H9 (cell line): ENCODE measurements around the gene NPR1. TPM values are rescaled to one million over a fixed set of nuclear protein-coding genes. Genes with fewer than 3 reads are reported as not detected.

Source experiments
- DNase-seq: peaks from one replicate; pipeline ENCODE4 v3.0.0-alpha.2; 2017
- H2AFZ ChIP-seq: one replicate; pipeline ENCODE4 v1.6.1; 2013; ENCODE audit warnings: mild to moderate bottlenecking, low read length, control low read depth, moderate library complexity
- H2AK5ac ChIP-seq: 2 replicates; pipeline ENCODE4 v1.6.1; 2013; ENCODE audit warnings: low read length, control low read depth, mixed read lengths; ENCODE audit not compliant: insufficient read length
- H2BK120ac ChIP-seq: one replicate; pipeline ENCODE4 v1.6.1; 2013; ENCODE audit warnings: low read depth, mild to moderate bottlenecking, low read length, control low read depth, inconsistent platforms; ENCODE audit not compliant: poor library complexity, severe bottlenecking
- H2BK12ac ChIP-seq: 2 replicates; pipeline ENCODE4 v1.6.1; 2013; ENCODE audit warnings: low read length, control low read depth, mixed read lengths, low read depth; ENCODE audit not compliant: insufficient read length
- H2BK15ac ChIP-seq: 2 replicates; pipeline ENCODE4 v1.6.1; 2013; ENCODE audit warnings: low read depth, low read length, control low read depth
- H2BK20ac ChIP-seq: one replicate; pipeline ENCODE4 v1.6.1; 2013; ENCODE audit warnings: low read depth, mild to moderate bottlenecking, low read length, control low read depth, inconsistent platforms; ENCODE audit not compliant: poor library complexity, severe bottlenecking
- H2BK5ac ChIP-seq: 2 replicates; pipeline ENCODE4 v1.6.1; 2013; ENCODE audit warnings: low read length, control low read depth, mixed read lengths; ENCODE audit not compliant: insufficient read length
- H3K14ac ChIP-seq: 2 replicates; pipeline ENCODE4 v1.6.1; 2013; ENCODE audit warnings: low read length, control low read depth; ENCODE audit not compliant: insufficient read depth
- H3K18ac ChIP-seq: 2 replicates; pipeline ENCODE4 v1.6.1; 2013; ENCODE audit warnings: low read depth, mild to moderate bottlenecking, mixed read lengths, low read length, control low read depth; ENCODE audit not compliant: insufficient read length
- H3K23ac ChIP-seq: 2 replicates; pipeline ENCODE4 v1.6.1; 2013; ENCODE audit warnings: low read length, control low read depth, mixed read lengths, low read depth; ENCODE audit not compliant: insufficient read length
- H3K23me2 ChIP-seq: 2 replicates; pipeline ENCODE4 v1.6.1; 2013; ENCODE audit warnings: low read depth, mild to moderate bottlenecking, mixed read lengths, low read length, control low read depth; ENCODE audit not compliant: insufficient read length, poor library complexity, severe bottlenecking
- H3K27ac ChIP-seq: 2 replicates; pipeline ENCODE4 v1.5.1; 2013; ENCODE audit warnings: low read length, control low read depth, mixed read lengths, low read depth; ENCODE audit not compliant: insufficient read length
- H3K27me3 ChIP-seq: 2 replicates; pipeline ENCODE4 v1.6.1; 2013; ENCODE audit warnings: low read length, control low read depth, inconsistent platforms; ENCODE audit not compliant: insufficient read depth
- H3K4ac ChIP-seq: 2 replicates; pipeline ENCODE4 v1.6.1; 2013; ENCODE audit warnings: low read depth, mild to moderate bottlenecking, control low read depth, inconsistent platforms, low read length, moderate library complexity
- H3K4me1 ChIP-seq: 2 replicates; pipeline ENCODE4 v1.6.1; 2013; ENCODE audit warnings: low read length, control low read depth, inconsistent platforms; ENCODE audit not compliant: insufficient read depth
- H3K4me2 ChIP-seq: 2 replicates; pipeline ENCODE4 v1.6.1; 2013; ENCODE audit warnings: low read length, control low read depth, mixed read lengths; ENCODE audit not compliant: insufficient read length, insufficient read depth
- H3K56ac ChIP-seq: 2 replicates; pipeline ENCODE4 v1.6.1; 2013; ENCODE audit warnings: low read depth, mild to moderate bottlenecking, mixed read lengths, low read length, control low read depth; ENCODE audit not compliant: insufficient read length
- H3K79me1 ChIP-seq: 2 replicates; pipeline ENCODE4 v1.6.1; 2013; ENCODE audit warnings: low read depth, mild to moderate bottlenecking, moderate library complexity, low read length, control low read depth, inconsistent platforms; ENCODE audit not compliant: insufficient read depth, poor library complexity, severe bottlenecking
- H3K79me2 ChIP-seq: 2 replicates; pipeline ENCODE4 v1.6.1; 2013; ENCODE audit warnings: low read length, control low read depth, inconsistent platforms; ENCODE audit not compliant: insufficient read depth
- H3K9ac ChIP-seq: 2 replicates; pipeline ENCODE4 v1.6.1; 2013; ENCODE audit warnings: low read length, control low read depth, mixed read lengths; ENCODE audit not compliant: insufficient read length; ENCODE audit errors: extremely low read depth
- H3K9me3 ChIP-seq: one replicate; pipeline ENCODE4 v1.6.1; 2013; ENCODE audit warnings: low read depth, low read length, inconsistent platforms; ENCODE audit not compliant: control insufficient read depth
- H3T11ph ChIP-seq: one replicate; pipeline ENCODE4 v1.6.1; 2013; ENCODE audit warnings: mild to moderate bottlenecking, low read length, control low read depth, inconsistent platforms
- H4K20me1 ChIP-seq: one replicate; pipeline ENCODE4 v1.6.1; 2013; ENCODE audit not compliant: control insufficient read depth, insufficient read length, insufficient read depth
- H4K5ac ChIP-seq: 2 replicates; pipeline ENCODE4 v1.6.1; 2013; ENCODE audit warnings: low read depth, mild to moderate bottlenecking, mixed read lengths, low read length, control low read depth; ENCODE audit not compliant: insufficient read length
- H4K8ac ChIP-seq: replicated peaks from 2 replicates; pipeline ENCODE4 v1.6.1; 2013; ENCODE audit warnings: low read length, control low read depth, mixed read lengths, low read depth; ENCODE audit not compliant: insufficient read length
- H4K91ac ChIP-seq: 2 replicates; pipeline ENCODE4 v1.6.1; 2013; ENCODE audit warnings: low read depth, mild to moderate bottlenecking, moderate library complexity, mixed read lengths, low read length, control low read depth; ENCODE audit not compliant: insufficient read length
- H3K27ac Mint-ChIP-seq, 3 experiments: 2 replicates in 2 of 3; 3 replicates in 1 of 3; pipeline ENCODE4 v1.8.0; 2020 to 2021; ENCODE audit warnings: mixed read lengths in 3 of 3, mild to moderate bottlenecking in 1 of 3, moderate library complexity in 1 of 3
- H3K27me3 Mint-ChIP-seq: 2 replicates; pipeline ENCODE4 v1.8.0; 2021; ENCODE audit warnings: low read depth, mild to moderate bottlenecking, moderate library complexity, mixed read lengths
- H3K36me3 Mint-ChIP-seq, 3 experiments: 2 replicates in 2 of 3; 3 replicates in 1 of 3; pipeline ENCODE4 v1.8.0; 2020 to 2021; ENCODE audit warnings: low read depth in 3 of 3, mixed read lengths in 3 of 3; ENCODE audit not compliant: insufficient read depth in 1 of 3
- H3K4me1 Mint-ChIP-seq, 2 experiments: 2 replicates each; pipeline ENCODE4 v1.8.0; 2020; ENCODE audit warnings: mixed read lengths in 2 of 2
- H3K4me3 Mint-ChIP-seq, 2 experiments: 2 replicates in 1 of 2; 3 replicates in 1 of 2; pipeline ENCODE4 v1.8.0; 2020 to 2021; ENCODE audit warnings: mild to moderate bottlenecking in 2 of 2, mixed read lengths in 2 of 2, moderate library complexity in 1 of 2
- H3K9me3 Mint-ChIP-seq, 2 experiments: 2 replicates in 1 of 2; 3 replicates in 1 of 2; pipeline ENCODE4 v1.8.0; 2020; ENCODE audit warnings: mild to moderate bottlenecking in 2 of 2, mixed read lengths in 2 of 2, moderate library complexity in 1 of 2
- WGBS: extraction: QIAGEN DNeasy Blood & Tissue Kit; methylation state at CpG from one replicate; pipeline ENCODE4 v1.1.7; 2013; ENCODE audit warnings: missing lambda C conversion rate, low lambda C conversion rate, mixed read lengths; ENCODE audit not compliant: insufficient read length; ENCODE audit errors: extremely low coverage; 5-methylcytosine and 5-hydroxymethylcytosine counted together
- long read RNA-seq: library from polyadenylated mRNA; unstranded; transcript quantifications from one replicate; pipeline ENCODE4 v2.0.0, GENCODE V29; 2020
- total RNA-seq: library from RNA; stranded (reverse); gene quantifications from 2 replicates; pipeline ENCODE4 v1.2.1, GENCODE V29; 2021
- TF ChIP-seq, protein P1 (sequence below): fragments of 200-600 bp; sonication (generic); conservative IDR thresholded peaks from 3 replicates; pipeline ENCODE4 v1.8.0; 2021; ENCODE audit warnings: antibody characterized with exemption, mild to moderate bottlenecking

NPR1 gene
- 8.6 and 8.9 TPM in 2 replicates for total RNA-seq
- long read RNA-seq, full-length matches to known transcripts: 13 of 37 reads
- long read RNA-seq, partial matches to known transcripts: 4 of 37 reads
- long read RNA-seq, other reads (novel, unspliced or antisense): 20 of 37 reads

GRCh38 chr1:153678519-153679336 is at the start of gene NPR1:
NPR1 (plus strand) TSS chr1:153678688; CDS start chr1:153679109, 421 bp downstream.
- Histone ChIP-seq H3K27ac (no peak within 1 kb of the TSS), H4K91ac (no peak within 1 kb of the TSS), H4K20me1 (no peaks in the 10 kb centered on the region), H2BK5ac (no peak within 1 kb of the TSS), H2BK15ac (no peak within 1 kb of the TSS), H3K4ac (no peak within 1 kb of the TSS), H3K4me2 (peak within 1 kb of the TSS; percentile 65), H4K8ac (no peak within 1 kb of the TSS), H3K79me2 (no peaks in the 10 kb centered on the region), H3K9me3 (no peaks in the 10 kb centered on the region), H3K9ac (no peak within 1 kb of the TSS), H2AK5ac (no peak within 1 kb of the TSS), H3K23ac (no peak within 1 kb of the TSS), H3K27me3 (peaks cover 3% of the 10 kb centered on the region; the same call in 1 of the 2 replicates), H4K5ac (no peak within 1 kb of the TSS), H2BK120ac (no peak within 1 kb of the TSS), H3K56ac (no peak within 1 kb of the TSS), H2AFZ (no peak within 1 kb of the TSS), H2BK12ac (no peak within 1 kb of the TSS), H3K4me1 (no peaks in the 10 kb centered on the region), H2BK20ac (no peak within 1 kb of the TSS), H3K79me1 (no peaks in the 10 kb centered on the region), H3K18ac (no peak within 1 kb of the TSS), H3K23me2 (peaks cover 26% of the 10 kb centered on the region), H3K14ac (peak within 1 kb of the TSS; percentile 23; the same call in 1 of the 2 replicates), H3T11ph (no peak within 1 kb of the TSS)
- peak within 1 kb of the TSS; percentile 74 to 86 for H3K4me3 Mint-ChIP-seq
- H3K36me3 Mint-ChIP-seq: peaks cover 0 to 16% (median 4%) of the 10 kb centered on the region in 3 experiments; a peak in 2 of 7 replicates
- no CpG with 5 or more reads among the region's 78 CpGs for WGBS
- DNase-seq: peak; percentile 54
- TF ChIP-seq, protein P1, sequence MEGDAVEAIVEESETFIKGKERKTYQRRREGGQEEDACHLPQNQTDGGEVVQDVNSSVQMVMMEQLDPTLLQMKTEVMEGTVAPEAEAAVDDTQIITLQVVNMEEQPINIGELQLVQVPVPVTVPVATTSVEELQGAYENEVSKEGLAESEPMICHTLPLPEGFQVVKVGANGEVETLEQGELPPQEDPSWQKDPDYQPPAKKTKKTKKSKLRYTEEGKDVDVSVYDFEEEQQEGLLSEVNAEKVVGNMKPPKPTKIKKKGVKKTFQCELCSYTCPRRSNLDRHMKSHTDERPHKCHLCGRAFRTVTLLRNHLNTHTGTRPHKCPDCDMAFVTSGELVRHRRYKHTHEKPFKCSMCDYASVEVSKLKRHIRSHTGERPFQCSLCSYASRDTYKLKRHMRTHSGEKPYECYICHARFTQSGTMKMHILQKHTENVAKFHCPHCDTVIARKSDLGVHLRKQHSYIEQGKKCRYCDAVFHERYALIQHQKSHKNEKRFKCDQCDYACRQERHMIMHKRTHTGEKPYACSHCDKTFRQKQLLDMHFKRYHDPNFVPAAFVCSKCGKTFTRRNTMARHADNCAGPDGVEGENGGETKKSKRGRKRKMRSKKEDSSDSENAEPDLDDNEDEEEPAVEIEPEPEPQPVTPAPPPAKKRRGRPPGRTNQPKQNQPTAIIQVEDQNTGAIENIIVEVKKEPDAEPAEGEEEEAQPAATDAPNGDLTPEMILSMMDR: no peak
- peaks cover 21 to 24% of the 10 kb centered on the region in 2 experiments for H3K4me1 Mint-ChIP-seq
- peaks cover 44% of the 10 kb centered on the region for H3K27me3 Mint-ChIP-seq
- no peaks in the 10 kb centered on the region for H3K9me3 Mint-ChIP-seq
- H3K27ac Mint-ChIP-seq: peak within 1 kb of the TSS in 1 of 3 experiments; percentile 59; a peak in 1 of 7 replicates
